ENCODE data around the gene KANSL1.
"Not testable (repeated sequence)": the region's sequence is repeated elsewhere in the genome, so short reads cannot be mapped to it uniquely, and the experiment has no call there.

The KANSL1 gene

GRCh38 chr17:46020023-46020761, 173.0 kb downstream of the KANSL1 start:
- TF ChIP-seq CTCF (IDR thresholded peaks at IDR 0.05; ENCODE audit: extremely low read depth, insufficient read depth, missing control alignments), result no peak
- in situ Hi-C loops (cut with MboI; ENCODE audit: low pct_unique_long_range_greater_than_20kb, low sequenced_read_pairs, unreplicated experiment), result no loop called here
- DNase-seq (ENCODE audit: low spot score), result peak; percentile 56

- DNase-seq (ENCODE audit: low spot score); in situ Hi-C loops (cut with MboI; ENCODE audit: low pct_unique_long_range_greater_than_20kb, low sequenced_read_pairs, unreplicated experiment): not testable (repeated sequence)
These were observed 173.8 kb downstream of the KANSL1 start for GRCh38 chr17:46019408-46019925.

- no peak for TF ChIP-seq CTCF (IDR thresholded peaks at IDR 0.05; ENCODE audit: extremely low read depth, insufficient read depth, missing control alignments)
- in situ Hi-C loops (cut with MboI; ENCODE audit: low pct_unique_long_range_greater_than_20kb, low sequenced_read_pairs, unreplicated experiment), result no loop called here
- no peak for DNase-seq (ENCODE audit: low spot score)
These were observed 179.6 kb downstream of the KANSL1 start for GRCh38 chr17:46013502-46014165.

- no peak for DNase-seq (ENCODE audit: low spot score)
- no peak for TF ChIP-seq CTCF (IDR thresholded peaks at IDR 0.05; ENCODE audit: extremely low read depth, insufficient read depth, missing control alignments)
- in situ Hi-C loops (cut with MboI; ENCODE audit: low pct_unique_long_range_greater_than_20kb, low sequenced_read_pairs, unreplicated experiment), result no loop called here
These were observed 180.1 kb downstream of the KANSL1 start for GRCh38 chr17:46013127-46013501.

GRCh38 chr17:46012506-46013079, 180.6 kb downstream of the KANSL1 start:
- in situ Hi-C loops (cut with MboI; ENCODE audit: low pct_unique_long_range_greater_than_20kb, low sequenced_read_pairs, unreplicated experiment), result no loop called here
- DNase-seq (ENCODE audit: low spot score), result no peak
- no peak for TF ChIP-seq CTCF (IDR thresholded peaks at IDR 0.05; ENCODE audit: extremely low read depth, insufficient read depth, missing control alignments)

- no peak for TF ChIP-seq CTCF (IDR thresholded peaks at IDR 0.05; ENCODE audit: extremely low read depth, insufficient read depth, missing control alignments)
- in situ Hi-C loops (cut with MboI; ENCODE audit: low pct_unique_long_range_greater_than_20kb, low sequenced_read_pairs, unreplicated experiment), result no loop called here
- no peak for DNase-seq (ENCODE audit: low spot score)
These were observed 181.3 kb downstream of the KANSL1 start for GRCh38 chr17:46011711-46012505.
